NCI-H345 treated with DMSO at 0.1 percent for 48 hours (cell line): ENCODE data around the gene PARP12.

Experiments
- DNase-seq: peaks from one replicate; lab custom pipeline; 2025; ENCODE audit not compliant: unreplicated experiment; lab: John Stamatoyannopoulos, UW

PARP12 gene

DNA sequence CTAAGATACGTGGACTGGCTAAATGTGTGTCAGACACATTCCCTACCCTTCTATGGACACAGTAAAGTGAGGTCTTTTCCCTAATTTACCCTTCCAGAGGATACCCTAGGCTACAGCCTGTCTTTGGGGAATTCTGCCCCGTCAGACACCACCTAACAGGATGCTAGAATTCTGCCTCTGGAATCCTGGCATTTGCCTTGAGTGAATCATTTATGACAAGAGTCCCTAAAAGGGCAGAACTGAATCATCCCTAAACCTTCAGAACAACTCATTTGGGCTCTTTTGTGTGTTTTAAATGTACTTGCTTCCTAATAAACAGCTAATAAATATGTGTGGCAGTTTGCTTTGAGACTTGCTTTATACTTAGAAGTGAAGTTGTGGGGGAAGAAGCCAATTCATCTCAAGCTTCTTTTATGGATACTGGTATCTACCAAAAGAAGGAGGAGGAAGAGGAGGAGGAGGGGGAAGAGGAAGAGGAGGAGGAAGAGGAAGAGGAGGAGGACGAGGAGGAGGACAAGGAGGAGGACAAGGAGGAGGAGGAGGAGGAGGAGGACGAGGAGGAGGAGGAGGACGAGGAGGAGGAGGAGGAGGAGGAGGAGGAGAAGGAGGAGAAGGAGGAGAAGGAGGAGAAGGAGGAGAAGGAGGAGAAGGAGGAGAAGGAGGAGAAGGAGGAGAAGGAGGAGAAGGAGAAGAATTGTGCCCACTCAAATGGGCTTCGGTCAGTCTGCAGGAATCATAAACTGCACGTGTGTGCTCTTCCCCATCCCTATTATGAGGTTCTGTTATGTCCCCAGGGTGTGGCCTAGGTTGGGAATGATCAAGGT lies 27.1 kb downstream of the PARP12 start:
- no peak for DNase-seq

DNA sequence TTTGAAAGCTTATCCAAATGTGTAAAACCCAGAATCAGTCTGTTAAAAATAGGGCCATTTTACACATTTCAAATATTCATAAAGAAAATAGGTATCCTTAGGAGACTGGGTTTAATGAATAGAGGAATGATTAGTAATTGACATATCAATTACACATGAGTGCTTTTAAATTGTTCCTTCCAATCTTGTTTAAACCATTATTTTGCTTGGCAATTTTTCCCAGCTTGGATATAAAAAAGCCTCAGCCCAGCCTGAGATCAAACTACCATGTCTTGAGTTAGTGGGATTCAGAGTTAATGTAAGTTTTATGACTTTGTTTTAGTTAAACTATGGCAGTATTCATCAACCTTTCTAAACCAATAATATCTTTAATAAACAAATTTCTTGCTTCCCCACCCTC lies 28.3 kb downstream of the PARP12 start:
- no peak for DNase-seq

DNA sequence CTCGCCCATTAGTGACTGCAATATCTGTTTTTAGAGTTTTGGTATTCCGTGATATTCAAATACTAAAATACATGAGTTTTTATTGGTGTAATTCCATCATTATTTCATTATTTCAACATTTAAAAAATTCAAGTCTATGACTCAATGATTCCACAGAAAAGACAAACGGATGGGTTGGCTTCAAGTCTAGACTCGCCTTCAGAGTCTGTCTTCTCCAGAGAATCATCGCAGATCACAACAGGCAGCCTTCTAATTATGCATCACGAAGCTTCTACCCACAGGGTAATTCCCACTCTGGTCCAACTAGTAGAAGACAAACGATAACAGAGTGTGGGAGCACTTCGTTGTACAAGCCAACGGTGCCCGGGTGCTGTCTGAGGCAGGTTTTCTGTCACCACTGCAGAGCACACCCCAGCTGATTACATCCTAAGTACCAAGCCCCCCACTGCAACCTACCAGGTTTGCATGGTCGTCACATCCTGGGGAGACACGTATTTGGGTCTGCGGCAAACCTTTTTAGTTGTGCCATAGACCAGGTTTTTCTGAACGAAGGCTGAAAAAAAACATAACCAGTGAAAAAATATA lies 28.9 kb downstream of the PARP12 start:
- DNase-seq: no peak

DNA sequence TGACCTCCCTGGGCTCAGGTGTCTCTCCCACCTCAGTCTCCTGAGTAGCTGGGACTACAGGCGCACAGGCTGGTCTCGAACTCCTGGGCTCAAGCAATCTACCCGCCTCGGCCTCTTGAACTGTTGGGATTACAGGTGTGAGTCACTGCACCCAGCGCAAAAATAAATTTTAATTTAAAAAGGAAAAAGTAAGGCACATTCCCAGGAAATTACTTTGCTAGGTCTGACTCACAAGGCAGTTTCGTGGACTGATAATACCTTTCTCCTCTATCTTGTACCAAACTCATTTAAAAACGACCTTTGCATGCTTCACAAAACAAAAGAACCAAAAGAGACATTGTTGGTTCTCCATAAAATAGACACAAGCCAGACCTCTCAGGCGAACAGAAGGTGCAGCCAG lies 29.7 kb downstream of the PARP12 start:
- no peak for DNase-seq

DNA sequence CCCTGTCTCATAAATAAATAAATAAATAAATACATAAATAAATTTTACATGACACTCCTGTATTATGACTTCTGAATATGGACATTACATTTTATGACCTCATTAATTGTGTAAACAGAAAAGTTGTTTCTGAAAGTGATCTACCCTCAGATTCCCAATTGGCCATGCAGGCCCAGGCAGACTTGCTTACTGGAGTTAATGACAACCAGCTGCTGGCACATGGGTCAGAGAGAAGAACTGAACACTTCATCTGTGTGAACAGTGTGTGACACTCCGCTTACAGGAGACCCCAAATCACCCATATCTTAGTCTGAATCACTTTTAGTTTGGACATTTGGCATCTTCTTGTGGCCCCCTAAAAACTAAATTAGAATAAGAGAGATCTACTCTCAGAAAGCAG lies 31.4 kb downstream of the PARP12 start:
- no peak for DNase-seq

DNA sequence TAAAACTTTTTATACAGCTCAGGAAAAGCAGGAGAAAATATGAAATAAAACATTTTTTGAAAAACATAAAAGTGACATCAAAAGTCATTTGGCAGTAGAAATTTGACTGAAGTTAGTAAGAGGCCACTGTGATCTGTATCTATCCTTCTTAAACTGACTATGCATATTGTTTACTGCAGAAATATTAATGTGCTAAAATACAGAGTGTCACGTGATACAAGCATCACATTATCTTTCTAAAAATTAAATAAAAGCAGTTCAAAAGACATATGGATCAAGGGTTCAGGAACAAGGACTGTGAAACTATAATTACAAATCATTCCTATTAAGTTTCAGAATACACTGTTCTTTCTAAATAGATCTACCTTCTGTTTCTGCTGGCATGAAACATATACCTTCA lies 33.7 kb downstream of the PARP12 start:
- DNase-seq: no peak

DNA sequence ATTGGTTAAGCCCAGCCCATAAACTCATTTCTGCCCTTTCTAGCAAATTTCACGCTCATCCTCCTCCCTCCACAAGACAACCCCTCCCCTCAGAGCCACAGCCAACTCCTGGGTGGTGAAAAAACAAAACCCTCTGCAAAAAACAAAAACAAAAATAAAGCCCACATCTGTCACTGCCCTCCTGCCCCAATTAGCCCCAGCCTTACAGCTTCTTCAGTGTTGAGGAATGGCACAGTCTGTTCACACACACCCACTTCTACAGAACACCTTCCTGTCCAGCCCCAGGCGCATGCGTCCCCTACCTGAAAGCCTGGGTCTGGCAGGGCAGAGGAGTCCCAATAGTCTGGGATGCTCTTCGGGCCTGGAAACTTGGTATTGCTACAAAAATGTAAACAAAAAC lies 34.4 kb downstream of the PARP12 start:
- no peak for DNase-seq

DNA sequence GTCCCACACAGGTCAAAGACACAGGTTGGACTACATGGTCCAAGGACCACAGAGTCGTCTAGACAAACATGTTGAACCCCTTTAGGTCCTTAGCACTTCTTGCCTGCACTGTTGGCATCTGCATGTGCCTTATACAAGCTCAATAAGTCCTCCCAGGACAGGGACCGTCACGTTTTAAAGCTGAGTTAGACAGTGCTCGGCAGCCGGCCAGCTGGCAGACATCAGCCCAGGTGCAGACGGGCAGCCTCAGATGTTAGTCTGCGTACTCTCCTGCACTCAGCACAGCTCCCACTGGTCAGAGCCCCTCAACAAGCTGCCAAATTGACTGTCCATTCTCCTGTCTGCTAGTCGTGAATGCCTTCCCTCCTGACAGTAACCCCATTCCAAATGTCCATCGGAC lies 34.9 kb downstream of the PARP12 start:
- no peak for DNase-seq

DNA sequence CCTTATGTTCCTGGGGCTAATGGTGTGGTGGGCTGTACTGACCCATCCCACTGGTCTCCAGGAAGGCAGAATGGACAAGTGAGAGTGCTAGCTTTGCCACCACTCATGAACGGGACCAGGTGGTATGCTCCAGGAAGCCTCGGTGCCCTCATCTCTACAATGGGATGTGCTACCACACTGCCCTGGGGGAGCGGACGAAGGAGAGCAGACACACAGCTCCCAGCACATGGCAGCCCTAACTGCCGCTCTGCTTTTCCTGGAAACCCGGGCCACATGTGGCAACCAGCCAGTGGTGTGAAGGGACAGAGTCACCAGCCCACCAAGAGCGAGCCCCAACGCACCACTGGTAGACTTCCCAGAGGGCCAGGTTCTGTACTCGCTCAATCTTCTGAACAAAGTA lies 35.8 kb downstream of the PARP12 start:
- DNase-seq: no peak

DNA sequence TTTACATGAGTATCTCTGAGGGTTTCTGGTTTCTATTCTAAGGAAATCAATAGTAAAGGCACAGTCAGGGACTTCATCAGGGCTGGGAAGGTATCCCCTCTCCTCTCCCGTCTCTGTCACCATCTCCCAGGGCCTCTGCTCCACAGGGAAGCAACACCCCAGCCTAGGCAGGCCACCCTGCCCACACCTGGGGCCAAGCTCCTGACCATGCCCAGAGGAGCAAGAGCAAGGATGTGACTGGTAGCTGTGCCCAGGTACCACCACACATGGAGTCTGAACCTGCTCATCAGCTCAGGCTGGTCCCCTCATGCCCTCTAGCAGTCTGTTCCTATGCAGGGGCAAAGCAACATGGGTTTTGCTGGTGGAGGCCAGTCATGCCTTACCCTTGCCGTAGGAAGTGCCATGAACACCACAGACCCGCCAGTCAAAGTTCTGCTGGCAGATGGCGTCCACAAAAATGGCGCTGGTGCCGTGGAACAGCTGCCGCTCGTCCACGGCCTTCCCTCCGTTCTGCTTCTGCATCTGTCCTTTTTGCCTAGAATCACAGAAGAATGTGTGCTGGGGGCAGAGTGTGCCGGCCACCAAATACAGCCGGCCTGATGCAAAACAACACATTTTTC lies 36.8 kb downstream of the PARP12 start:
- no peak for DNase-seq

DNA sequence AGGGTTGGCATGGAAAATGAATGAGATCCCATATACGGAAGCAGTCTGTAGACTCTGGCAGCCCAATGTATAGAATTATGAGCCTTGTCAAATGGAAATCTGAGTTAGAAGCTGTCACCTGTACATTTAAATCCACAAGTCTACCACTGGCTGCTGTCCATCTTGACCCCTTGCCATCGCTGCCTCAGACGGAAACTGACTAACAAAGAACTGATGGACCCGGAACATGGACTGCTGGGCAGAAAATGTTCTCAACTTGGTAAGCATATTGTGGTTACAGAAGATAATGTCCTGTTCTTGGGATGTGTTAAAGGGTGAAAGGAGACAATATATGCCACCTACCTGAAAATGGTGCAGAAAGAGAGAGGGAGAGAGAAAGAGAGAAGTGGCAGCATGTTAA lies 37.5 kb downstream of the PARP12 start:
- DNase-seq: no peak

DNA sequence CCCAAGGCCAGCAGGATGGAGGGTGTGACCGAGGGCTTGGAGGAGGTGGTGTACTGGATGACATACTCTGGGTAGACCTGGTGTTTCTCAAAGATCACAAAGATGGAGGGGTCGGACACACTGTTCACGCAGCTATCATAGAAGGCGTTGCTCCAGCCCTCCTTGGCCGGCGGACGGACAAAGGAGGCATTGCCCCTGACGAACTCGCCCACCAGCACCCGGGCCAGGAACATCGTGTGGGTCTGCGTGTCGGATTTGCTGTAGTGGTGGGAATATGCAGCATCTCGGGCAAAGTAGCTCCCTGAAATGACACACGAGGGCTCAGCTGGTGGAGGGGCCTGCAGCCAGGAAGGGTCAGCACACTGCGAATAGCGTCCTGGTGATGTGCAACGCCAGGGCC lies 38.2 kb downstream of the PARP12 start:
- DNase-seq: no peak

DNA sequence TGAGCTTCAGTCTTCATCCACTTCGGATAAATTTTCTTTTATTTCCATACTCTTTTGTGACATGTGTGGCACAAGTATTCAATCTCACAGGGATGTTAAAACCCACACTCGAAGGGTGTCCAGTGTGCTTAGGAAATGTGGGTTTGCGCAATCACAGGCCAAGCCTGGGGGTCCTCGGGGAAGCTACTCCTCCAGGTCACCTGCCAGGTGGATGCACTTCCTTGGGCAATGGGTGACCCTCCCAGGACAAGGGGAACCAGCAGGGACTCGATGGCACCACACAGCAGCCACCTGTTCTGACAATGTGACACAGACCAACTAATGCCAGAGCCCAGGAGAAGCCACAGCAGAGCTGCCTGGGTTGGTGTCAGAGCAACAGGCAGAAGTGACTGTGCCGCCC lies 39.0 kb downstream of the PARP12 start:
- DNase-seq: no peak

DNA sequence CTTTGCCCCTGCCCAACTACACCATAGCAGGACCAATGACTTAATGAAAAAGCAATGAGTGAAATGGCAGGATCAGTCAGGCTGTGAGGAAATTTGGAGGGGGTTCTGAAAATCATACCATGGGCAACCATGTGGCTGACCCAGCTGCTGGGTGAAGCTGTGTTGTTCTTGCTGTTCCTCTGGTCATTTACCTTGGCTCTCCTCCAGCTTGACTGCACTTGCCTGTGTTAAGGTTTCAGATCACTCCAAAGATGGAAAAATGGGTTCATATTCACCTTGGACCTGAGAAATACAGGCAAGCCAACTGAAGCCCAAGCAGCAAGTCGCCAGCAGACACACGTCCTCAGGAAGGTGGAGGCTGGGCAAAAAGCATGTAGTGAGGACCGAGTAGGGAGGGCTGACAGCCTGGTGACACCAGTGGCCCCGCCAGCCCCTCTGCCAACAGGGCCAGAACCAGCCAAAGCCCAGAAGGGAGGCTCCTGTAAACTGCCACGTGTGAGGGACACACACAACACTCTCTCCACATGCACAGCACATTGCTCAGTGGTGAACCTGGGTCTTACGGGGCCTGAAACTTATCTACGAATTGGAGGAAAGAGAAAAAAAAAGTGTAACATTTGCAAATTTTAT lies 40.1 kb downstream of the PARP12 start:
- no peak for DNase-seq

DNA sequence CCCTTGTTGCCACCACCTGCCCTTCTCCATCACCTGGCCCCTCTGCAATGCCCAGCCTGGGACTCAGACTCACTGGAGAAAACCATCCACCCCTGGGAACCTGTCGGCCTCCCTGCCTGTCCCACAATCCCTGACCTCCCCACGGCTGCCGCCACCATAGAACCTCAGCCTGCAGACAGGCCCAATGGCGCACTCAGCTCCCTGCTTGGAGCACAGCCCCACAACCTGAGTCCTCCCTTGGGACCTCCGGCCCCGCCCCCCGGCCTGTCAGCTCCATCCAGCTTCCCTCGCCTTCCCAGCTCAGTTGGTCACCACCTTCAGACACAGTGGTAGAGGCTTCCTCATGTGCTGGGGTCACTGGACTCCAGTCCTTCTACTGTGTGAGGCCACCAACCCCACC lies 41.1 kb downstream of the PARP12 start:
- no peak for DNase-seq

DNA sequence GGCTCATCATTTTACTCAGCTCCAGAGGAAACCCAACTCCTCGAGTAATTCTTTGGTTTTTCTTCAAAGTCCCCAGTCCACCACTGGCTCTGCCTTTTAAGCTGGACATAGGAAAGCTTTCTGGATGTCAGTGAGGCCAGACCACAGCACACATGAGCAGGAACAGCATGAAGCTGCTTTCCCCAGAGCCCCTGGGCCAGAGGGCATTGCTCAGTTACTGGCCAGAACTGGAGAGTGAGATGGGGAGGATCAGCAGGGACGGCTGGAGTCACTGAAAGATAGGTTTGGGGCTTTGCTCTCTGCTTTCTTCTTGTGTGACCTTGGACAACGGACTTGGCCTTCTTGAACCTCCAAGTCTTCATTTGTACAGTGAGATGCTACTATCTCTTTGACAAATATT lies 43.1 kb downstream of the PARP12 start:
- DNase-seq: no peak

DNA sequence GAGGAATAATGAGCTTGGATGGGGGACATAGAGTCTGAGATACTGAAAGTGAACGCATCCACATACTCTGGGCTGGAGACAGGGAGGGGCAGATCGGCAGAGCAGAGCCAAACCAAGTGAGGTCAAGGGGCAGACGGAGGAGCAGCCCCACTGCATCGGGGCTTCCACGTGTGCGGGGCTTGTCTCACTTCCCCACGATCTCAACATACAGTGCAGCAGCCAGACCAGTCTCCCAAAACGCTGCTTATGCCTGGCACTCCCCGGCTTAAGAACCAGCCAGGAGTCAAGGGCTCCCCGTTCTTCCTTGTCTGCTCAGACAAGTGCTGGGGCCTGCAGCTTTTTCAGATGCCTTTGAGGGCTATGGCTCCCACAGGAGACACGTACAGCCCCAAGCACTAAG lies 43.6 kb downstream of the PARP12 start:
- DNase-seq: no peak

DNA sequence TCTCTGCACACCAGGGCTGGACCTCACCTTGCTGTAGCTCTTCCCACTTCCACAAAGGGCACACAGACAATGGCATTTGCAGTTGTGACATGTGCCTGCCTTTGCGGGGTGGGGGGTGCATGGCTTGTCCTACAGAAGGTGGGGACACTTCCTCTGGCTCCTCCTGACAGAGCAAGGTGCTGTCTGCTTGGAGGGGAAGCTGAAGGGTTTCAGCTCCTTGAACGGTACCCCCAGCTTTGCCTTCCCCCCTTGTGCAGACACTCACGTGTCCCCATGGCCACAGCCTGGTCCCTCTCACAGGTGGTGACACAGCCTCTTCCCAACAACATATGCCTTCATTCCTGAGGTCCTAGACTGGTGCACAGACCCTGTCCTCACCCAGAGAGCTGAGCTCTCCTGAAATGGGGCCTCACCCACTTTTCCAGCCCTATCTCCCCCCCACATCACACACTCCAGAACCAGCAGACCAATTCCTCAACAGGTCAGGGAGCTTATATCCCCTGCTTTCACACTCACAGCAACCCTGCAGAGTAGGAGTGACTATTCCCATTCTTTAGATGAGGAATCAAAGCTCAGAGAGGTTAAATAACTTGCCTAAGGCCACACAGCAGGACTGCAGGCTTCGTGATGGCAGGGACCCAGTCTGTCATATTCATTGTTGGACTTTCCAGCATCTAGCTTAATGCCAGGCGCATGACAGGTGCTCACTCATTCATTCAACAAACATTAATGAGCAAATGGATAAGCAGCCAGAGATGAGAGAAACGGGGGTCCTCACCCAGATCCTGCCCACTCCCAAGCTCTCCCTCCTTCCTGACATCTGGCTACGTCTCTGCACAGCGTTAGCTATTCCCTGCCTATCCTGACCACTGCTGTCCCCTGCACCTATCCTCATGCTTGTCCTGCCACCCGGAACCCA lies 44.4 kb downstream of the PARP12 start:
- no peak for DNase-seq

DNA sequence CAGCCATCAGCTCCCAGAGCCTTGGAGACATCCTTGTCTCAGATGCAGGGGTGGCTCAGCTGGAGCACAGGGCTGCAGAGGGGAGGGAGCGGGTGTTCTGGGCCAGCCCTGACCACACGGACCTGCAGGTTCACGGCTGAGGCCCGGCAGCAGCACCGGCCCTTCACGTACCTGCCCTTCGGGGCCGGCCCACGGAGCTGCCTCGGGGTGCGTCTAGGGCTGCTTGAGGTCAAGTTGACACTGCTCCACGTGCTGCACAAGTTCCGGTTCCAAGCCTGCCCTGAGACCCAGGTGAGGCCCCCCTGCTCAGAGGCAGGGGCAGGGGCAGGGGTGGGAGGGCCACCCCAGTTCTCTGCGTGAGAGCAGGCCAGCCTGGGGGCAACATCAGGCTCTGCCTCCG lies 45.2 kb downstream of the PARP12 start:
- DNase-seq: no peak

DNA sequence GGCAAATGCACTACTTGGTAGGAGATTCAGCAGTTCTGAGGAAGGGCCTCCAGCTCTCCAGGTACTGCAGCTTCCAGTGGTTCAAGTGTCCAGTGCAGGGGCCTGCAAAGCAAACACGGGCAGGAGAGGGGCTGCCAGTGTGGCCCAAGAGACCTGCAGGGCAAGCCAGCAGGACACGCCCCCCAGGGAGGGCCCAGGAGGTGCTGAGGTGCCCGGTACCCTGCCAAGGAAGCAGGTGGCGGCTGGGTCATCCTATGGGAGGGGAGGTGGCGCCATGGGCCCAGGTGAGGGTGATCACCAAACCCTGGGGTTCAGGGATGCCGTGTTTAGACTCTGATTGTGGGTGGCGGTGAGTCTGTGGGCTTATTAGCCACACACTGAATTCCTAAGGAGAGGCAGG lies 45.7 kb downstream of the PARP12 start:
- no peak for DNase-seq

DNA sequence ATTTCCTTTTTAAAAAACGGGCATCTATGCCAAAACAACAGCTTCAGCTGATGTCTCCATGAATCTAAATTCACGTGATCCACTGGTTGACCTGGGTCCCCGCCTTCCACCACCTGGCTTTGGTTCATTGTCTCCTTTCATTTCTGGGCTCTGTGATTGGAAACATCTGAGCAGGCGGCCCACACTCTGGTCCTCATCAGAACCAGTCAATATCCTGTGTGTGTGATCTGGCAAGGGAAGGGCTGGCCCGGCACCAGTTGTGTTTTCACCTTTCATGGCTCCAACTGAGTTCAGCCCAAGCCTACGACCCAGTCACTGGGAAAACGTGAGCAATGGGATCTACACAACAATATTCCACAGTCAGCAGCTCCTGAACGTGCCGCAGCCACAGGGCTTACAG lies 46.2 kb downstream of the PARP12 start:
- no peak for DNase-seq
